Activated CD4-positive, CD25-positive, alpha-beta regulatory T cell treated with anti-CD3 and anti-CD28 coated beads, Interleukin-2, amount 50 U/mL, for 16 hours (primary cell): ENCODE data around the gene CENPB.
A peak's percentile ranks its signal among the peaks of the same experiment; 100 is the strongest.

Source experiments
- DNase-seq: peaks from one replicate; pipeline ENCODE4 v3.0.0-alpha.2; 2020; ENCODE audit warnings: low read depth, low spot score

Gene CENPB

GRCh38 chr20:3749689-3750531, 36.6 kb downstream of the CENPB start:
- no peak for DNase-seq

- DNase-seq, result no peak
Measured at GRCh38 chr20:3749087-3749688, 37.4 kb downstream of the CENPB start.

GRCh38 chr20:3748073-3748472, 38.5 kb downstream of the CENPB start:
- DNase-seq, result no peak

- no peak for DNase-seq
Measured at GRCh38 chr20:3747471-3747870, 39.1 kb downstream of the CENPB start.

GRCh38 chr20:3745686-3746173, 40.8 kb downstream of the CENPB start:
- DNase-seq, result no peak

GRCh38 chr20:3744806-3745685, 41.5 kb downstream of the CENPB start:
- DNase-seq, result peak; percentile 48

- no peak for DNase-seq
Measured at GRCh38 chr20:3744037-3744436, 42.5 kb downstream of the CENPB start.

- DNase-seq, result no peak
Measured at GRCh38 chr20:3743251-3743650, 43.3 kb downstream of the CENPB start.

GRCh38 chr20:3741836-3742458, 44.6 kb downstream of the CENPB start:
- DNase-seq, result no peak

- DNase-seq, result no peak
Measured at GRCh38 chr20:3740615-3741301, 45.8 kb downstream of the CENPB start.

- DNase-seq, result no peak
Measured at GRCh38 chr20:3739926-3740451, 46.6 kb downstream of the CENPB start.

GRCh38 chr20:3739054-3739925, 47.2 kb downstream of the CENPB start:
- no peak for DNase-seq

GRCh38 chr20:3738111-3739053, 48.2 kb downstream of the CENPB start:
- no peak for DNase-seq

- no peak for DNase-seq
Measured at GRCh38 chr20:3735768-3736167, 50.8 kb downstream of the CENPB start.

GRCh38 chr20:3734111-3734843, 52.3 kb downstream of the CENPB start:
- no peak for DNase-seq
